Measurements from ENCODE around the gene RNF7. TPM values are rescaled to one million over a fixed set of nuclear protein-coding genes. Genes with fewer than 3 reads are reported as not detected.

Gene RNF7
- total RNA-seq, 1 experiment from 2014 or later = 126 TPM

GRCh38 chr3:141795741-141796080, 57.6 kb downstream of the RNF7 start:
- peaks cover 28 to 37% of the 10 kb centered on the region in 2 experiments for H3K4me1 Mint-ChIP-seq
- H4K5ac ChIP-seq (ENCODE audit: insufficient read length, low read depth, low read length) = no peak overlapping the region
- H3K9me3 ChIP-seq (ENCODE audit: control insufficient read depth, low read depth, low read length) = no peaks in the 10 kb centered on the region
- no peak overlapping the region for H2BK5ac ChIP-seq (ENCODE audit: insufficient read length, low read length)
- H3K27ac Mint-ChIP-seq = no peak overlapping the region; a peak in 1 of 7 replicates
- no peak overlapping the region for H3T11ph ChIP-seq (ENCODE audit: low read length)
- H2AFZ ChIP-seq (ENCODE audit: low read length) = no peak overlapping the region
- no peak overlapping the region for H3K56ac ChIP-seq (ENCODE audit: insufficient read length, low read depth, low read length)
- H3K79me2 ChIP-seq (ENCODE audit: insufficient read depth, low read length) = no peaks in the 10 kb centered on the region
- no peak for TF ChIP-seq CTCF (conservative IDR thresholded peaks at IDR 0.05)
- no peak overlapping the region for H3K4me2 ChIP-seq (ENCODE audit: insufficient read depth, insufficient read length, low read length)
- no peak overlapping the region for H4K91ac ChIP-seq (ENCODE audit: insufficient read length, low read depth, low read length)
- no peaks in the 10 kb centered on the region for H3K27me3 ChIP-seq (ENCODE audit: insufficient read depth, low read length)
- no peaks in the 10 kb centered on the region for H4K20me1 ChIP-seq (ENCODE audit: control insufficient read depth, insufficient read depth, insufficient read length)
- no peak overlapping the region for H3K27ac ChIP-seq (ENCODE audit: insufficient read length, low read depth, low read length)
- no peaks in the 10 kb centered on the region for H3K23me2 ChIP-seq (ENCODE audit: insufficient read length, low read depth, low read length, poor library complexity, severe bottlenecking)
- no peak overlapping the region for H2BK20ac ChIP-seq (ENCODE audit: low read depth, low read length, poor library complexity, severe bottlenecking)
- no peak for DNase-seq
- H3K9ac ChIP-seq (ENCODE audit: extremely low read depth, insufficient read length, low read length) = no peak overlapping the region
- H2BK15ac ChIP-seq (ENCODE audit: low read depth, low read length) = no peak overlapping the region
- no peak overlapping the region for H2BK12ac ChIP-seq (ENCODE audit: insufficient read length, low read depth, low read length)
- H3K18ac ChIP-seq (ENCODE audit: insufficient read length, low read depth, low read length) = no peak overlapping the region
- no CpG with 5 or more reads among the region's 5 CpGs for WGBS (ENCODE audit: extremely low coverage, insufficient read length, low lambda C conversion rate)
- H3K14ac ChIP-seq (ENCODE audit: insufficient read depth, low read length) = no peak overlapping the region
- no peak overlapping the region for H2AK5ac ChIP-seq (ENCODE audit: insufficient read length, low read length)
- no peak overlapping the region for H3K4ac ChIP-seq (ENCODE audit: low read depth, low read length)
- H4K8ac ChIP-seq (replicated peaks; ENCODE audit: insufficient read length, low read depth, low read length) = no peak overlapping the region
- no peaks in the 10 kb centered on the region for H3K79me1 ChIP-seq (ENCODE audit: insufficient read depth, low read depth, low read length, poor library complexity, severe bottlenecking)
- no peak overlapping the region for H2BK120ac ChIP-seq (ENCODE audit: low read depth, low read length, poor library complexity, severe bottlenecking)
- H3K4me1 ChIP-seq (ENCODE audit: insufficient read depth, low read length) = peaks cover 6% of the 10 kb centered on the region; the same call in 1 of the 2 replicates
- H3K9me3 Mint-ChIP-seq = peaks cover 2 to 5% of the 10 kb centered on the region in 2 experiments; a peak in 4 of 5 replicates
- no peak overlapping the region for H3K23ac ChIP-seq (ENCODE audit: insufficient read length, low read depth, low read length)
- H3K36me3 Mint-ChIP-seq (ENCODE audit: insufficient read depth in 1 of 3, low read depth in 3 of 3) = peaks cover 0 to 5% (median 2%) of the 10 kb centered on the region in 3 experiments; a peak in 2 of 7 replicates
- 0 out of 5 replicates have a peak overlapping the region, but pooled peaks of 1 of the 2 experiments have one; percentile 17 for H3K4me3 Mint-ChIP-seq
- H3K27me3 Mint-ChIP-seq (ENCODE audit: low read depth) = peaks cover 34% of the 10 kb centered on the region
